Osteocyte (in vitro differentiated cells): ENCODE results near the gene MRPL12. TPM values are rescaled to one million over a fixed set of nuclear protein-coding genes. Genes with fewer than 3 reads are reported as not detected.

Experiments
- DNase-seq: peaks from one replicate; pipeline ENCODE4 v3.0.0; 2021; ENCODE audit warnings: mixed read lengths; ENCODE audit not compliant: unreplicated experiment; ENCODE audit errors: extremely low spot score
- H3K27ac Mint-ChIP-seq: one replicate; pipeline ENCODE4 v1.8.0; 2021; ENCODE audit warnings: mild to moderate bottlenecking, mixed read lengths; ENCODE audit not compliant: unreplicated experiment
- H3K27me3 Mint-ChIP-seq: one replicate; pipeline ENCODE4 v1.8.0; 2021; ENCODE audit warnings: mixed read lengths; ENCODE audit not compliant: unreplicated experiment
- H3K36me3 Mint-ChIP-seq: one replicate; pipeline ENCODE4 v1.8.0; 2021; ENCODE audit warnings: mixed read lengths; ENCODE audit not compliant: unreplicated experiment
- H3K4me1 Mint-ChIP-seq: one replicate; pipeline ENCODE4 v1.8.0; 2021; ENCODE audit warnings: mixed read lengths; ENCODE audit not compliant: unreplicated experiment
- H3K4me3 Mint-ChIP-seq: one replicate; pipeline ENCODE4 v1.8.0; 2021; ENCODE audit warnings: mild to moderate bottlenecking, moderate library complexity, mixed read lengths; ENCODE audit not compliant: unreplicated experiment
- H3K9me3 Mint-ChIP-seq: one replicate; pipeline ENCODE4 v1.8.0; 2021; ENCODE audit warnings: mixed read lengths; ENCODE audit not compliant: unreplicated experiment
- total RNA-seq: library from RNA; stranded (reverse); gene quantifications from 2 replicates; pipeline ENCODE4 v1.2.1, GENCODE V29; 2021
- TF ChIP-seq, protein P1 (sequence below): fragments of 200-600 bp; sonication (generic); IDR thresholded peaks from 2 replicates; pipeline ENCODE4 v1.5.0; 2021; ENCODE audit warnings: antibody characterized with exemption, mild to moderate bottlenecking, moderate library complexity

The MRPL12 gene
- total RNA-seq, 1 donor from 2014 or later: 51.1 TPM

DNA sequence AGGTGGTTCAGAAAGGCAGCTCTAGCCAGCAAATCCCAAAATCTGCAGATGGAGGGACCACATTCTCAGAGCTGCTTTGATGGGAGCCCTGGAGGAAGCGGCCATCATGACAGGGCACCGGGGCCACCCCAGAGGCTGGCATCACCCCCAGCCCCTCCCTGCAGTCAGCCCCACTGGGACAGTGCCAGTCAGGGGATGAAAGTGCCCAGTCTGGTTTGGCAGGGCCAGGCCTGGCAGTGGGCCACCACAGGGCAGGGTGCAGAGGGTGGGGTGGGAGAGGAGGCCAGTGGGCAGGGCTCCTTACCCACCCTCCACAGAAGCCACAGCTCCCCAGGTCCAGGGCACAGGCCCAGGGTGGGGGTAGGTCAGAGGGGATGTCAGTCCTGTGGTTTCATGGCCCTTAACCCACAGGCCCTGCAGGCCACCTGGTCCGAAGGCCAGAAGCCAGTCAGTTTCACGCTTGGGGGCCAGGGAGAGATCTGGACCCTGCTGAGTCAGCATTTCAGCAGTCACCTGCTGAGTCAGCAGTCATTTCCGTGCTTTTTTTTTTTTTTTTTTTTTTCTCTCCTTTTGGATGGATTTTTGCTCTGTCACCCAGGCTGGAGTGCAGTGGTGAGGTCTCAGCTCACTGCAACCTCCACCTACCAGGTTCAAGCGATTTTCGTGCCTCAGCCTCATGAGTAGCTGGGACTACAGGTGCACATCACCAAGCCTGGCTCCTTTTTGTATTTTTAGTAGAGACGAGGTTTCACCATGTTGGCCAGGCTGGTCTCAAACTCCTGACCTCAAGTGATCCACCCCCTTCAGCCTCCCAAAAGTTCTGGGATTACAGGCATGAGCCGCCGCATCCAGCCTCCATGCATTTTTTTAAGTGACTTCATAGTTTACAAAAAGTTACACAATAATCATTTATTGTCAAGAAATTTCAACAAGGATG lies 19.3 kb downstream of the MRPL12 start:
- Mint-ChIP-seq H3K9me3 (no peaks in the 10 kb centered on the region), H3K36me3 (no peaks in the 10 kb centered on the region), H3K4me3 (no peak overlapping the region), H3K27ac (no peak overlapping the region), H3K4me1 (peaks cover 6% of the 10 kb centered on the region), H3K27me3 (peaks cover 5% of the 10 kb centered on the region)
- DNase-seq: peak; percentile 82
- TF ChIP-seq, protein P1, sequence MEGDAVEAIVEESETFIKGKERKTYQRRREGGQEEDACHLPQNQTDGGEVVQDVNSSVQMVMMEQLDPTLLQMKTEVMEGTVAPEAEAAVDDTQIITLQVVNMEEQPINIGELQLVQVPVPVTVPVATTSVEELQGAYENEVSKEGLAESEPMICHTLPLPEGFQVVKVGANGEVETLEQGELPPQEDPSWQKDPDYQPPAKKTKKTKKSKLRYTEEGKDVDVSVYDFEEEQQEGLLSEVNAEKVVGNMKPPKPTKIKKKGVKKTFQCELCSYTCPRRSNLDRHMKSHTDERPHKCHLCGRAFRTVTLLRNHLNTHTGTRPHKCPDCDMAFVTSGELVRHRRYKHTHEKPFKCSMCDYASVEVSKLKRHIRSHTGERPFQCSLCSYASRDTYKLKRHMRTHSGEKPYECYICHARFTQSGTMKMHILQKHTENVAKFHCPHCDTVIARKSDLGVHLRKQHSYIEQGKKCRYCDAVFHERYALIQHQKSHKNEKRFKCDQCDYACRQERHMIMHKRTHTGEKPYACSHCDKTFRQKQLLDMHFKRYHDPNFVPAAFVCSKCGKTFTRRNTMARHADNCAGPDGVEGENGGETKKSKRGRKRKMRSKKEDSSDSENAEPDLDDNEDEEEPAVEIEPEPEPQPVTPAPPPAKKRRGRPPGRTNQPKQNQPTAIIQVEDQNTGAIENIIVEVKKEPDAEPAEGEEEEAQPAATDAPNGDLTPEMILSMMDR: no peak

DNA sequence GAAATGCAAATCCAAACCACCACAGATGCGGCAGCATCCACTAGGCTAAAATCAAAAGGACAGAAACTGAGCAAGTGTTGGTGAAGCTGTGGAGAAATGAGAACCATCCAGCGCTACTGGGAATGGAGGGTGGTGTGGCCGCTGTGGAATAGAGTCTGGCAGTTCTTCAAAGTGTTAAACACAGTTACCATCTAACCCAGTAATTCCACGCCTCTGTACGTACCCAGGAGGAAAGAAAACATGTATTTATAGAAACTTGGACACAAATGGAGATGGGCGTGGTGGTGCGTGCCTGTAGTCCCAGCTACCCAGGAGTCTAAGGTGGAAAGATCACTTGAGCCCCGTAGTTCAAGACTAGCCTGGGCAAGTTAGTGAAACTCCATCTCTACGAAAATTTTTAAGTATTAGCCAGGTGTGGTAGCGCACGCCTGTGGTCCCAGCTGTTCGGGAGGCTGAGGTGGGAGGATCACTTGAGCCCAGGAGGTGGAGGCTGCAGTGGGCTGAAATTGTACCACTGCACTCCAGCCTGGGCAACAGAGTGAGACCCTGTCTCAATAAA lies 20.6 kb downstream of the MRPL12 start:
- H3K27ac Mint-ChIP-seq: no peak overlapping the region
- H3K27me3 Mint-ChIP-seq: peaks cover 5% of the 10 kb centered on the region
- H3K4me3 Mint-ChIP-seq: no peak overlapping the region
- DNase-seq: no peak
- H3K9me3 Mint-ChIP-seq: no peaks in the 10 kb centered on the region
- no peaks in the 10 kb centered on the region for H3K36me3 Mint-ChIP-seq
- H3K4me1 Mint-ChIP-seq: peaks cover 6% of the 10 kb centered on the region
- TF ChIP-seq, protein P1: no peak

DNA sequence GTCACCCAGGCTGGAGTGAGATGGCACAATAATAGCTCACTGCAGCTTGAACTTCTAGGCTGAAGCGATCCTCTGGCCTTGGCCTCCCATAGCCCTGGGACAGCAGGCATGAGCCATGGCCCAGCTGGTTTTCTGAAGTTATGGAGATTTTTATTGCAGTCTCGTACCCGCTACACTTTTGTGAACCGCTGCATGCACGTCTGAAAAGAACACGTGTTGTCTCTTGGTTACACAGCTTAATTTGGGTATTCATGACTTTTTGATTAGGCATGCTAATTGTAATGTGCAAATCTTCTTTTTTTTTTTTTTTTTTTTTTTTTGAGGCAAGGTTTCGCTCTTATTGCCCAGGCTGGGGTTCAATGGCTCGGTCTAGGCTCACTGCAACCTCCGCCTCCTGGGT lies 22.3 kb downstream of the MRPL12 start:
- no peaks in the 10 kb centered on the region for H3K9me3 Mint-ChIP-seq
- peaks cover 6% of the 10 kb centered on the region for H3K4me1 Mint-ChIP-seq
- H3K4me3 Mint-ChIP-seq: no peak overlapping the region
- DNase-seq: no peak
- peaks cover 5% of the 10 kb centered on the region for H3K27me3 Mint-ChIP-seq
- H3K36me3 Mint-ChIP-seq: no peaks in the 10 kb centered on the region
- TF ChIP-seq, protein P1: no peak
- no peak overlapping the region for H3K27ac Mint-ChIP-seq

DNA sequence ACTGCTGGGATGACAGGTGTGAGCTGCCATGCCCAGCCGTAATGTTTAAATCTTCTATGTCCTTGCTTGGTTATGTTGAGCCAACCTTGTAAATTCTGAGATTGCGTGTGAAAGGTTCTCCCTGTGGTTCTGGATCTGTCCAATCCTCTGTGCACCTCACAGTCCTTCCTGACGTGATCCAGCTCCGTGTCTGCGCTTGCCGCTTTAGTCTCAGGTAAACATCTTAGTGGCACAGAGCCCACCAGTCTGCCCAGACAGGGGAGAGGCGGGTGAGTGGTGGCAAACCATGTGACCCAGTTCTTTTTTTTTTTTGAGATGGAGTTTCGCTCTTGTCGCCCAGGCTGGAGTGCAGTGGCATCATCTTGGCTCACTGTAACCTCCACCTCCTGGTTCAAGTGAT lies 22.8 kb downstream of the MRPL12 start:
- Mint-ChIP-seq H3K4me1 (peaks cover 10% of the 10 kb centered on the region), H3K27ac (no peak overlapping the region)

More for the DNA sequence above, 22.8 kb downstream of the MRPL12 start:
- no peaks in the 10 kb centered on the region for H3K9me3 Mint-ChIP-seq
- H3K27me3 Mint-ChIP-seq: peaks cover 5% of the 10 kb centered on the region
- H3K4me3 Mint-ChIP-seq: no peak overlapping the region
- TF ChIP-seq, protein P1: no peak
- DNase-seq: no peak
- H3K36me3 Mint-ChIP-seq: no peaks in the 10 kb centered on the region
